GM20000 (cell line): ENCODE data around the gene IL10RB.
A peak's percentile ranks its signal among the peaks of the same experiment; 100 is the strongest.
"Not testable (repeated sequence)": the region's sequence is repeated elsewhere in the genome, so short reads cannot be mapped to it uniquely, and the experiment has no call there.

Experiments
- DNase-seq: peaks from one replicate; pipeline ENCODE4 v3.0.0; 2012; ENCODE audit warnings: low spot score
- CTCF ChIP-seq: IDR thresholded peaks from 2 replicates; pipeline ENCODE4 v1.5.1; 2012; ENCODE audit warnings: mild to moderate bottlenecking, control low read depth; ENCODE audit errors: extremely low read depth, missing control alignments

Gene IL10RB

GRCh38 chr21:33236766-33237165 is 29.4 kb upstream of the IL10RB start:
- no peak for DNase-seq
- no peak for TF ChIP-seq CTCF

- no peak for TF ChIP-seq CTCF
- DNase-seq, result no peak
These were observed 28.7 kb upstream of the IL10RB start for GRCh38 chr21:33237486-33237885.

GRCh38 chr21:33238146-33238545 is 28.0 kb upstream of the IL10RB start:
- no peak for TF ChIP-seq CTCF
- DNase-seq, result no peak

GRCh38 chr21:33238565-33239255 is 27.5 kb upstream of the IL10RB start:
- DNase-seq, result peak; percentile 75
- TF ChIP-seq CTCF, result no peak

GRCh38 chr21:33239559-33240127 is 26.5 kb upstream of the IL10RB start:
- not testable (repeated sequence) for DNase-seq

- TF ChIP-seq CTCF, result no peak
- DNase-seq, result no peak
These were observed 25.8 kb upstream of the IL10RB start for GRCh38 chr21:33240404-33240803.

GRCh38 chr21:33241846-33242245 is 24.3 kb upstream of the IL10RB start:
- DNase-seq, result no peak
- TF ChIP-seq CTCF, result no peak

- DNase-seq, result not testable (repeated sequence)
These were observed 23.3 kb upstream of the IL10RB start for GRCh38 chr21:33242846-33243245.
